HG02970 (cell line): ENCODE results near the gene PLCL2.

Source experiments
- ATAC-seq: cut with Tn5 transposase; IDR thresholded peaks from one replicate; pipeline ENCODE4 v1.9.1; 2021; ENCODE audit warnings: mild to moderate bottlenecking, moderate library complexity, moderate number of reproducible peaks; ENCODE audit not compliant: unreplicated experiment, low FRiP score

The PLCL2 gene

DNA sequence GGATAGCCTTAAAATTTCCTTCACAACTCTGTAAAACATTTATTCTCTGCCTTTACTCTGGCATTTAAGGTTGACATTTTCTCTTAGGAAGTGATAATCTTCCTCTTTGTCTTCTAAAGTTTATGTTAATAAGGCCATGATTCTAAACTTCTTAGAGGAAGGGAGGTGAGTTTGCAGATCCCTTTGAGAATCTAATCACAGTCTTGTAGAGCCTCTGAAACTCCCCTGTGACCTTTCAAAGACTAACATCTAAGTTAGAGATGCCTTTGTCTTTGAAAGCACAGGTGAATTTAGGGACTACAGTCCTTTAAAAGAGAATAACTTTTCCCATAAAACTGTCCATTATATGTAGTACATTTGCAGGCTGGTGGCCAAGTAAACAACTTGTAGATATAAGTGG, 115.1 kb downstream of the PLCL2 start:
- ATAC-seq, result no peak

DNA sequence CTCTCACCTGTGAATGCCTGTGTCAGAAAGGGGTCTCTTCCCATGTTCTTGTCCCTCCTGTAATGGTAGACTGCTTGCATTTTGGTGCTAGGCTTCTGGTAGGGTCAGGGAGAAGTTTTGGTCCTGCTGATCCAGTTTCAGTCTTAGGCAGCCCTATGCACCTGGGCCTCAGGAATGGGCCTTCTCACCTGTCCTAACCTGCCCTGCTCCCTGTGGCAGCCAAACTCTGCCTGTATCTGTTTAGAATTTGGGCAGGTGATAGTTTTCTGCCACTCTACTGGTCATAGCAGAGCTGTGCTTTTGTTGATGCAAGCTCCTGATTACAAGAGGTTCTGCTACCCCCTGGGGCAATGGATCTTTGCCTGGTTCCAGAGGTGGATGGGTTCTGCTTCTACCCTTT, 118.7 kb downstream of the PLCL2 start:
- no peak for ATAC-seq

- ATAC-seq, result no peak
Observed at GRCh38 chr3:17006132-17006852, 121.5 kb downstream of the PLCL2 start.

DNA sequence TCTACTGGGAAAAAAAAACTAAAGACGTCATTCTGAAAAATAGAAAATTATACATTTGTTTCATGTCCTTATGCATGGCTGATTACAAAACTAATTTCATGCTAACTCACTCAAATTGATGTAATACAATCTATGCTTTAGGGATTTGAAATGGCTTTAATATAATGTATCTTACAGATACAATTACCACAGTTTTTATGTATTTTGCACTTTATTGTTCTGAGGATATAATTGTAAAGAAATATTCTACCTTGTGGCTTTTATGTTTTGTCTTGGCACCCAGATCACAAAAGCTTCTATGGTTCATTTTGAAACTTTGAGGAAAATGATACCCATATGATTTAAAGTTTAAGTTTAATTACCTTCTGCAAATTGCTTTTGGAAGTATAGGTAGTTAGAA, 122.5 kb downstream of the PLCL2 start:
- ATAC-seq, result no peak

DNA sequence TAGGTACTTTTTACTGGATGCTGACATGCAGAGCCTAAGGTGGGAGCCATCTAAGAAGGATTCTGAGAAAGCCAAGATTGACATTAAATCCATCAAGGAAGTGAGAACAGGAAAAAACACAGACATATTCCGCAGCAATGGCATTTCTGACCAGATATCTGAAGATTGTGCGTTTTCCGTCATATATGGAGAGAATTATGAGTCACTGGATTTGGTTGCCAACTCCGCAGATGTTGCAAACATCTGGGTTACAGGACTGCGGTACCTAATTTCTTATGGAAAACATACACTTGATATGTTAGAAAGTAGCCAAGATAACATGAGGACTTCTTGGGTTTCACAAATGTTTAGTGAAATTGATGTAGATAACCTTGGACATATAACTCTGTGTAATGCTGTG, 125.1 kb downstream of the PLCL2 start:
- no peak for ATAC-seq

DNA sequence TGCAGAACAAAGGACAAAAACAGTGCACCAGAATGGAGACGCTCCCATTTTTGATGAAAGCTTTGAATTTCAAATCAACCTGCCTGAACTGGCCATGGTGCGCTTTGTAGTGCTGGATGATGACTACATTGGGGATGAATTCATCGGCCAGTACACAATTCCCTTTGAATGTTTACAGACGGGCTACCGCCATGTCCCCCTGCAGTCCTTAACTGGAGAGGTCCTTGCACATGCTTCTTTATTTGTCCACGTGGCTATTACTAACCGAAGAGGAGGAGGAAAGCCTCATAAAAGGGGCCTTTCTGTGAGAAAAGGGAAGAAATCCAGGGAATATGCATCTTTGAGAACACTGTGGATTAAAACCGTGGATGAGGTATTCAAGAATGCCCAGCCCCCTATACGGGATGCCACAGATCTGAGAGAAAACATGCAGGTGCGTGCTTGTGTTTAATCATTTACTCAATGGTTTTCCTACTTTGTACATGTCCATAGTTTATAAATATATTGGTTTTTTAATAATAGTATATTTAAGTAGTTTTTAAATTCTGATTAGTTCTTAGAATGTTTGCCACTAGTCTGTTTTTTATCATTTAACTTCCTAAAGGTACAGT, 127.1 kb downstream of the PLCL2 start:
- no peak for ATAC-seq

GRCh38 chr3:17013050-17013449, 128.3 kb downstream of the PLCL2 start:
- ATAC-seq, result no peak

DNA sequence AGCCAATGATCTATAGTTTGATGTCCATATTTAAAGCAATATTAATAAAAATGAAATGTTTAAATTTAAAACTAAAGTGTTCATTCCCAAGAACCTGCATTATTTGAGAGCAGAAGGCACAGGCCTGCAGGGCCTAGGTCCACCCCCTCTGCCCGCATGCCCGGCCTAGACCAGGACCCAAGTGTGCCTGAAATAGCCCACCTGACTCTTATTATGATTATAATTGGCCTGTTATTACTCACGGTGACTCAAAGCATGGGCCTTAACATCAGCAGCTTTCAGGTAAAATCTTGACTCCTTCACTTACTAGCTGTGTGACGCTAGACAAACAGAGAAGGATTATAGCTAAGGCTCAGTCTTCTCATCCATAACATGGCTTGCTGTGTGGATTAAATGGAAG, 128.8 kb downstream of the PLCL2 start:
- ATAC-seq, result no peak

GRCh38 chr3:17014284-17014683, 129.5 kb downstream of the PLCL2 start:
- no peak for ATAC-seq

GRCh38 chr3:17014709-17015108, 130.0 kb downstream of the PLCL2 start:
- no peak for ATAC-seq

DNA sequence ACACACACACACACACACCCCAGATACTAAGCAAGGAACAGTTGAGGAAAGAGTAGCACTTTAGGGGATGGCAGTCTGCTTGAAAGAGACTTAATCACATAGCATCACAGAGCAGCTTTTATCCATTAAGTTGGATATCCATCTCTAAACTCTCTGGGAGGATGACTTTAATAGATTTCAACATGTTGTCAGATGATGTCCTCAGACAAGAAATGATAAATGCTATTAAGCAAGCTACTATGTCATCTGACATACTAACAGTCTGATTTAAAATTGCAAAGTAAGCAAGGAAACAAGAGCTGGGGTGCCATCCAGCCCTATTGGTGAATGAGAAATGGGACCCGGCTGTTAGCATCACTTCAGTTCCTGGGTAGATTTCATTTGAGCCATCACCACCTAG, 136.9 kb downstream of the PLCL2 start:
- no peak for ATAC-seq

GRCh38 chr3:17023006-17023664, 138.4 kb downstream of the PLCL2 start:
- no peak for ATAC-seq

DNA sequence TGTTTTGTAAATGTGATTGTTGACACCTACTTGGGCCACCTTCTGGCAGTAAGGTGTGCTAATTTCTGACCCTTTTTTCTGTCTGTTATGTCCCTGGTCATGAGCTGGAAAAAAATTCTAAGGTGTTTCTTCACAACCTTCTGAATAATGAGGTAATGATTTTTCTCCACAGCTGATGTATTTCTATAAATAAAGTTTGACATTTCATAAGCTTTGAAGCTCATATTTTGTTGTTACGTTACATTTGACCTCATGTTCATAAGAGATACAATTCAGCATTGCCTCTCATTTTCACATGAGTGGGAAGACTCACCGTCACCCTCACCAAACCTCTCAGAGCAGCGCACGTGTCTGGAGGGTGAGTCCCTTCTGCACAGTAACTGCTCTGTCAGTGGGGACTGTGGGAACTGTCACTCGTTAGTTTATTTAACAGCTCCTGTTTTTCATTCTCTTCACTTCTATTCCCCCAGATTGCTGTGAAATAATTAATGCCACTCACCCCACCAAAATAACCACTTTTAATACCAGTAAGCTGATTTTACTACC, 140.9 kb downstream of the PLCL2 start:
- no peak for ATAC-seq

GRCh38 chr3:17027318-17027717, 142.6 kb downstream of the PLCL2 start:
- no peak for ATAC-seq

- ATAC-seq, result no peak
Observed at GRCh38 chr3:17028363-17028762, 143.6 kb downstream of the PLCL2 start.

- ATAC-seq, result no peak
Observed at GRCh38 chr3:17030438-17030837, 145.7 kb downstream of the PLCL2 start.

DNA sequence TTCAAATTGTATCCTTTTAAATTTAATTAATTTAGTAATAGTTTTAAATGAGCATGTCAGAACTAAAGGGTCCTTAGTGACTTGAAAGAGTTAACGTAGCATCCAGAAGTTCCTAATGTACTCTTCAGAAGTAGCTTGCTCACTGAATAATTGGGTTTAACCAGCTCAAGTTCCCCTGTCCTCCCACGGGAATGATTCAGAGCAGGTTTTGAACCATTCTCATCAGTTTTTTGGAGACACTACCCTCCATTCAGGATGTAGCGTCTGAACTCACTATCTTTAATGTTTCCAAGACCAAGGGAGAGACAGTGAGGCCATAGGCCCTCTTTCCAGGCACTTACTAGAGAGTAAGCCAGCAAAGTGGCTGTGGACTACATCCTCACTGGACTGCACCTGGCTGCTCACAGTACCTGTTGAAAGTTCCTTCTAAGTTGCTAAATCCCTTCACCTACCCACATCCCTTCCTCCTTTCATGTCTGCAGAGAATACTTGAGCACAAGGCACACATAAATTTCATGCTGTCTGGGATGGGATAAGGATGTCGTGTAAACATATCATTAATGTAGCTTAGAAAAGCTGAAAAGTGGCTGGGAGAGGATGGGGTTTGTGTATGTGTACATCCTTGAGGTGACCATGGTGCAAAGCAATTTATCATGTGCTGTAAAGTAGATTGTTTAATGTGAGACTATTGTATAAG, 146.3 kb downstream of the PLCL2 start:
- ATAC-seq, result no peak

GRCh38 chr3:17032407-17033034, 147.8 kb downstream of the PLCL2 start:
- no peak for ATAC-seq

DNA sequence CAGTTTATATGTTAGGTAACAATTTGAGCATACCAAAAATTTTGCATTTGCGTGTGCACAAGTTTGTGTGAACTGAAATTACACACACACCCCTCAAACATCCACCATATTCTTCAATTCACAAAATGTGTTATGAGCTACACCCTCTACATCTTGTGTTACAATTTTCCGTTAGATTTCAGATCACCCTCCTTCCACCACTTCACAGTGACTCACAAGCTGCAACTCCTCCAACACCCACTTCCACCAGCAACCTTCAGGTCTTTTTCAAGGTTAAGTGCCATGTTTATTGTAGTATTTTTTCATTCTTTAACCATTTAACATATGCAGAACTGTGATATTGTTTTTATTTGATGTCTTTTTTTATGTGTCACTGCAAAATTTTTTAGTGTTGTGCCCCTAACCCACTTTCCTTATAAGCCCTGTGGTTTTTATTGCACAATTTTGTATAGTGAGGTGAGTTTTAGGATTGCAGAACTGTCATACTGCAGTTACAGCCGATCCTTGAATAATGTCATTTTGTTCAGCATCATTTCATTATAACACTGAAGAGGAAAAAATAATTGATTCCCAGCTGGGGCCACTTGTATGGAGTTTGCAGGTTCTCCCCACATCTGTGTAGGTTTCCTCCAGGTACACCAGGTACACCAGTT, 148.9 kb downstream of the PLCL2 start:
- ATAC-seq, result no peak

- ATAC-seq, result no peak
Observed at GRCh38 chr3:17035033-17035432, 150.3 kb downstream of the PLCL2 start.
